Colon (tissue), 2 donors: ENCODE results near the gene LGALS3BP.
"Not testable (repeated sequence)": the region's sequence is repeated elsewhere in the genome, so short reads cannot be mapped to it uniquely, and the experiment has no call there.

Source experiments
- FAIRE-seq: peaks from 2 replicates; lab custom pipeline; 2012; peaks lifted over from hg19 to GRCh38; lab: Jason Lieb, UNC
- donor health status: control.
- donor health status: control.

LGALS3BP gene

GRCh38 chr17:78962345-78962983 is 17.3 kb downstream of the LGALS3BP start:
- FAIRE-seq = no peak

- FAIRE-seq = no peak
Measured at GRCh38 chr17:78961571-78961970, 18.2 kb downstream of the LGALS3BP start.

DNA sequence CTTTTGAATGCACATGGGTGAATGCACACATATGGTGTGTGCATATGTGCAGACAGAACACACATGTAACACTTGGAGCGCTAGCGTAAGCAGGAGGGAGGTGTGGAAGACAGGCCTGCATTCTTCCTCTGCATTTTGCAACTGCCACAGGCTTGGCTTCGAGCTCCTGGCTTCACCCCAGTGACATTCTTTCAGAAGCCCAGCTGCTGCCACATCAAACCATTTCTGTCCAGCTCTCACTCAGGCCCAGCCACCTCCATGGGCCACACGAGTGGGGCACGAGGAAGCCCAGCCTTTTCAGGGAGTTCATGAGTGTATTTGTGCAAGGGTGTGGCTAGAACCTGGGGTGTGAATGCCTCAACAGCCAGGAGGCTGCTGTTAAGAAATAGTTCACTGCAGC is 18.8 kb downstream of the LGALS3BP start:
- FAIRE-seq = no peak

- no peak for FAIRE-seq
Measured at GRCh38 chr17:78959803-78960202, 19.9 kb downstream of the LGALS3BP start.

- FAIRE-seq = no peak
Measured at GRCh38 chr17:78958641-78959127, 21.0 kb downstream of the LGALS3BP start.

GRCh38 chr17:78957128-78957527 is 22.6 kb downstream of the LGALS3BP start:
- FAIRE-seq = no peak

GRCh38 chr17:78956254-78956653 is 23.5 kb downstream of the LGALS3BP start:
- FAIRE-seq = no peak

GRCh38 chr17:78954684-78955083 is 25.0 kb downstream of the LGALS3BP start:
- FAIRE-seq = no peak

DNA sequence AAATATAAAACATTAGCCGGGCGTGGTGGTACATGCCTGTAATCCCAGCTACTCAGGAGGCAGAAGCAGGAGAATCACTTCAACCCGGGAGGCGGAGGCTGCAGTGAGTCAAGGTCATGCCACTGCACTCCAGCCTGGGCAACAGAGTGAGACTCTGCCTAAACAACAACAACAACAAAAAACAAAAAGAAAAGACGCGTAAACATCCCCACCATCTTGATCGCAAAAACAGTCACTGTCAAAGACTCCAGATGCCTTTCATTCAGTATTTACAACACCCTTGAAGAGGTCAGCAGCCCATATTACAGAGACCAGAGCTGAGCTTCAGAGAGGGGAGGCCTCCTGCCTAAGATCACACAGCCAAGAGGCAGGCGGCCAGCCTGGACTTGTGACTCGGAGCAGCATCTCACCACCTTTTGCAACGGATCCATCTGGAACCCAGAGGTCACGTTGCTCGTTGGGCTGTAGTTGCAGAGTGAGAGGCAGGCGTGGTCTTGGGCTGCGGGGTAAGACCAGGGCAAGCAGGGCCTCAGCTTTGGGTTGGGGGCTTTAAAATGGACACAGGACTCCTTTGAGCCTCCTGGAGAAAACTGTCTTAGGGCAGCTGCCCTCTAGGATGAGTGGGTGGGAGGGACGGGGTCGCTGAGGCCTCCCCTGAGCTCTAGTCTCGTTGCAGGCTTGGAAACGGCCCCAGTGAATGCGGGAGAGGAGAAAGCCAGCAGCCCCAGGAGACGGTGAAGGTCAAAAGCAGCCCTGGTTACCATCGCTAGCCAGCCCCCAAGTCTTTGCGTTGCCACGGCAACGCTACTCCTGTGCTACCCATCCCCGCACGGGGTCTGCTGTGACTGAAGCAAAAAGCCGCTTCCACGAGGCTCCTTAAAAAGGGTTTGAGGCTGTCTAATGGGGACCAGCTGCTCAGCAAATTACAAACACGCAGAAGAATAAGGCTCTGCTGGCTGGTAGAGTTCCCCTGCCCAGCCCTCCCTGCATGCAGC is 26.1 kb downstream of the LGALS3BP start:
- FAIRE-seq = no peak

- FAIRE-seq = no peak
Measured at GRCh38 chr17:78952706-78953105, 27.0 kb downstream of the LGALS3BP start.

DNA sequence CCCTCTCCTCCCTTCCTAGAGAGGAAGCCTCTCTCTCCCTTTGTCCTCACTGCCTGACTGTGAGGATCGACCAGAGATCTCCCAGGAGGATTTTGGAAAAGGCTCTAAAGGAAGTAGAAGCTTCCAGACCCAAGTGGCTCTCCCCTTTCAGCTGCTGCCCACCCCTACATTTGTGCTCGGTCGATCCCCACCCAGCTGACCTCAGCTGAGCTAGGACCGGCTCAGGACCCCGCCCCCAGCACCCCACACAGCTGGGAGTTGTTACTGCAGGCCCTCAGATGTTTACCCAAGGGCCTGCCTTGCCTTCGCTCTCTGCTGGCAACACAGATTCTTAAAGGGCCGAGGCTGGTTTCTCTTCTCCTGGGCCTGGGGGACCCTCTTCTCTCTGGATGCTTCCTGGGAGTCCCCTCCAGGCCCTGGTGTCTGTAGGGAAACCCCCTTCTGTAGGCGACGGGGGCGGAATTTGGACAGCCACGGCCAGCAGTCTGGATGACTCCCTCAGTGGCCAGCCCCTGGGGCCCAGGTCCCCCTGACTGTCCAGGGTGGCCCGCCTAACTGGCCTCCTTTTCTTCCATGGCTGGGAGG is 27.7 kb downstream of the LGALS3BP start:
- FAIRE-seq = no peak

DNA sequence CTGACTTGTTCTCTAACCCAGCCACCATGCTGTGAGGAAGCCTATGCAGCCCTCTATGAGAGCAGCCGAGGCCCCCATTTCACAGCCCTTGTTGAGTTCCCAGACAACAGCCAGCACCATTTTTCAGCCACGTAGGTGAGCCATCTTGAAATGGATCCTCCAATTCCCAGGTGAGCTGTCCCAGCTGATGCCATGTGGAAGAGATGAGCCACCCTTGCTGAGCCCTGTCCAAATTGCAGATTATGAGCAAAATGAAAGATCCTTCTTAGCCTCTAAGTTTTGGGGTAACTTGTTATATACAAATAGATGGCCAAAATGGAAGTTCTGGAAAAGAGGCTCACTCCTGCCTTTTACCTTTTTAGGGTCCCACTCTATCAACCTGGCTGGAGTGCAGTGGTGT is 28.9 kb downstream of the LGALS3BP start:
- FAIRE-seq = no peak

DNA sequence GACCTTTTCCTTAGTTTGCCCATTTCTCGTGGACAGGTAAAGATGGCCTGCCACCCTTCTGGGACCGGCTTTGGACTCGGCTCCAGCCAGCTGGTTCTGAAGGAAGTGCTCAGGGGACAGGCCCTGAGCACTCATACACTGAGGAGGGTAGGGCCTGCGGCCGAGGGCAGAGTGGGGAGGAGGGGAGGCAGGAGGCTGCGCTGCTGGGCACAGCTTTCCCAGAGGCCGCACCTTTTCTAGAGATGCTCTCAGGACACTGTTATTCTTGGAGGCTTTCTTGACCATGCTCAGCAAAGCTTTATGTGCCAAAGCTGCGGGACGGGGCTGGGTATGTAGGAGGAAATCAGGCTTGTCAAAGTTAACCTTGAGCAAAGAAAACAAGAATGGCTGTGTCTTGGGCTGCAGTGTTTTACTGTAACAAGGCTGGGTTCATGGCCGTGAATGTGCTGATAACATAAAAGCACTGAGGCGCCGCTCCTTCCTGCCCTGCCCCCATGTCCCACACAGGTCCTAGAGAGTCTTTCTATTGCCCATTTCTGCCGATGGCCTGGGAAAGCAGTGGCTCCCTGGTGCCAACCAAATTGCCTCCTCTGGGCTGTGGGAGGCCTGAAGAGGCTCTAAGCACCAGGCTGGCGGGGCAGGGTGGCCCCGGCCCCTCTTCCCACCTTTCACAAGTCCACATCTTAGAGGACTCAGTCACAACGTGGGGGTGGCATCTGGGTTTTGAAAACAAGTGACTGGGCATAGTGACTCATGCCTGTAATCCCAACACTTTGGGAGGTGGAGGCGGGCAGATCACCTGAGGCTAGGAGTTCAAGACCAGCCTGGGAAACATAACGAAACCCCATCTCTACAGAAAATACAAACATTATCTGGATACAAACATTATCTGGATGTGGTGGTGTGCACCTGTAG is 32.2 kb downstream of the LGALS3BP start:
- no peak for FAIRE-seq

DNA sequence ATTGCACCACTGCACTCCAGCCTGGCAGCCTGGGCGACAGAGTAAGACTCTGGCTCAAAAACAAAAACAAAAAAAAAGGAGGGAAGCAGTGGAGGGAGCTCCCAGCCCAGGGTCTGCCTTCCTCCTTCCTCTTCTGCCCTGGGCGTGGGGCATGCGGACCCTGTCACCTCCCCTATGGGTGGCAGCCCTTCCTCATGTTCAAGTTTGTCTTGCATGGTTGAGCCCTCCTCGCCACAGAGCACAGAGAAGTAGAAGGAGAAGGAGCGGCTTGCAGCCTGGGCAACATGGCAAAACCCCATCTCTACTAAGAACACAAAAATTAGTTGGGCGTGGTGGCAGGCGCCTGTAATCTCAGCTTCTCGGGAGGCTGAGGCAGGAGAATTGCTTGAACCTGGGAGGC is 33.1 kb downstream of the LGALS3BP start:
- FAIRE-seq = no peak

DNA sequence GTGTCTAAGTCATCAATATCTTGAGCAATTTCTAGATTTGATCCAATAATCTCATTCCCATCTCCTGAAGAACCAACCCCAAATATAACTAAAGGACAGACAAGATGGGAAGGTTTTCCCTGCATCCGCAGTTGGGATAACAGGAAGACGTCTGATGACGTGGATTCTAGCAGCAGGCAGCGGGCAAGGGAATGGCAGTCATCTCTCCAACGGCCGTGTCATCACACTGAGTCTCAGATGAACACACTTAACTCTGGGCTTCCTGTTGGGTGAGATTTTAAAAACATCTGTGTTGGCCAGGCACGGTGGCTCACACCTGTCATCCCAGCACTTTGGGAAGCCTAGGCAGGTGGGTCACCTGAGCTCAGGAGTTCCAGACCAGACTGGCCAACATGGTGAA is 33.6 kb downstream of the LGALS3BP start:
- FAIRE-seq = no peak

DNA sequence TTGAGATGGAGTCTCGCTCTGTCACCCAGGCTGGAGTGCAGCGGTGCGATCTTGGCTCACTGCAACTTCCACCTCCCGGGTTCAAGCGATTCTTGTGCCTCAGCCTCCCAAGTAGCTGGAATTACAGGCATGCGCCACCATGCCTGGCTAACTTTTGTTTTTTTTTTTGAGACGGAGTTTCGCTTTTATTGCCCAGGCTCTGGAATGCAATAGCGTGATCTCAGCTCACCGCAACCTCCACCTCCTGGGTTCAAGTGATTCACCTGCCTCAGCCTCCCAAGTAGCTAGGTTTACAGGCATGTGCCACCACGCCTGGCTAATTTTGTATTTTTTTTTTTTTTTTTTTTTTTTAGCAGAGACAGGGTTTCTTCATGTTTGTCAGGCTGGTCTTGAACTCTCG is 34.3 kb downstream of the LGALS3BP start:
- not testable (repeated sequence) for FAIRE-seq

DNA sequence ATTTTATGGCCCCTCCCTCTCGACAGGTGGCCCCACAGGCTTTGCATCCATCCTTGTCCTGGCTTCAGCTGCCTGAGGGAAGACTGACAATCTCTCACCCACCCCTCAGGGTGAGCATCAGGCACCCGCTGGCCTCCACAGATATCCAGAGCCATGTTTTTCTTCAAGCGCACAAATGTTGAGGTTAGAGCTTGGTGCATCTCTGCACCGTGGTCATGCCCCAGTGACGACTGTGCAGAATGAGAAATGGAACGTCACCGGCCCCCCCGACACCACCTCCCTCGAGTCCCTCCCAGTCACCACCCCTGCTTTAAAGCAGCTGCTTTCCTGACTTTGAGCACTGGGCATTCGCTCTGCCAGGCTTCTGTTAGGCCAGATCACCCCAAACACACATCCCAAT is 34.8 kb downstream of the LGALS3BP start:
- FAIRE-seq = no peak

DNA sequence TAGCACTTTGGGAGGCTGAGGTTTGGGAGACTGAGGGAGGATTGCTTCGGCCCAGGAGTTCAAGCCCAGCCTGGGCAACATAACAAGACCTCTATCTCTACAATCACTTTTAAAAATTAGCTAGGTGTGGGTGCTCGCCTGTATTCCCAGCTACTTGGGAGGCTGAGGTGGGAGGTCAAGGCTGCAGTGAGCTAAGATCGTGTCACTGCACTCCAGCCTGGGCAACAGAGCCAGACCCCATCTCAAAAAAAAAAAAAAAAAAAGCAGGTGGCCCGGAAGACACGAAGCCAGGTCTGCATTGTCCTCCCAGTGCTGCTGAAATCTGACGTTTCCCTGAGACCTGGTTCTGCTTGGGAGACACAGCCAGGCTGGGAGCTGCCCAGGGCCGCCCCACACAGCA is 35.7 kb downstream of the LGALS3BP start:
- no peak for FAIRE-seq

GRCh38 chr17:78940708-78941107 is 39.0 kb downstream of the LGALS3BP start:
- FAIRE-seq = no peak

DNA sequence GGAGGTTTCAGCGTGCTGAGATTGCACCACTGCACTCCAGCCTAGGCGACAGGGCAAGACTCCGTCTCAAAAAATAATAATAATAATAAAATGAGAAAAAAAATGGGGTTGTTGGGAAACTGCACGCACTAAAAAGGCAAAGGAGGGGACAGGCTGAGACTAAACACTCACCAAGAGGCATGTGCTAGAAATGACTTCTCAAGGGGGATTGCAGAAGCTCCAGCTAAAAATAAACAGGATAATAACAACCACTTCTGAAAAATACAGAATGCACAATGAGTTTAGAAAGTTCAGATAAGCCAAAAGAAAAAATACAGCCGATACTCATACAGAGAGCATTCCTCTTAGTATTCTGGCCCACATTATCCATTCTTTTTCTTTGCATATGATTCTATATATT is 39.5 kb downstream of the LGALS3BP start:
- no peak for FAIRE-seq

DNA sequence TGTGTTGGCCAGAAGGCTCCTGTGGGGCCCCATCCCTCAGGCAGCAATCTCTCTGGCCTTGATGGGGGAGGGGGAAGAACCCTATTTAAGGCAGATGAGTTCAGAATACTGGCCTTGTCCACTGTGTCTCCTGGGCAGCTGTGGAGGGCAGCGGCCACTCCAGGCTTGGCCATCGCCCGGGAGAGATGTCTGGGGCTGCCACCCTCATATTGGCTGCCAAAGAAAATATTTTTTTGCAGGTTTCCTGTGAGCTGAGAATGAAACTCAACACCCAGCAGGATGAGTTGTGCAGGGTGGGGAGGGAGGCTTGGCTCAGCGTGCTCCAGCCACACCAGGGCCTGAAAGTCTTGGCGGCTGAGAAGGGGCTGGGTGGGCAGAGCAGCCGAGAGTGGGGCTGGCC is 40.1 kb downstream of the LGALS3BP start:
- no peak for FAIRE-seq

GRCh38 chr17:78937561-78937960 is 42.2 kb downstream of the LGALS3BP start:
- FAIRE-seq = no peak
